Smooth muscle cell (in vitro differentiated cells): ENCODE measurements around the gene RPP40. TPM values are rescaled to one million over a fixed set of nuclear protein-coding genes. Genes with fewer than 3 reads are reported as not detected.

ENCODE experiments used
- DNase-seq: peaks from one replicate; lab custom pipeline; 2025; ENCODE audit not compliant: unreplicated experiment; lab: John Stamatoyannopoulos, UW
- H2AFZ ChIP-seq: fragments of 200-600 bp; sonication (generic); 2 replicates; pipeline ENCODE4 v1.6.0; 2016; ENCODE audit warnings: antibody characterized with exemption, low read depth, mild to moderate bottlenecking
- H3F3A ChIP-seq: fragments of 200-600 bp; sonication (generic); 2 replicates; pipeline ENCODE4 v1.6.0; 2017; ENCODE audit warnings: antibody characterized with exemption, low read depth
- H3K27ac ChIP-seq: fragments of 200-600 bp; sonication (generic); 2 replicates; pipeline ENCODE4 v1.5.1; 2016; ENCODE audit warnings: low read depth, mild to moderate bottlenecking
- H3K27me3 ChIP-seq: fragments of 200-600 bp; sonication (generic); 2 replicates; pipeline ENCODE4 v1.6.1; 2016; ENCODE audit warnings: low read depth, mild to moderate bottlenecking
- H3K36me3 ChIP-seq: fragments of 200-600 bp; sonication (generic); 2 replicates; pipeline ENCODE4 v1.5.1; 2016; ENCODE audit warnings: low read depth
- H3K4me1 ChIP-seq: fragments of 200-600 bp; sonication (generic); 2 replicates; pipeline ENCODE4 v1.5.1; 2016; ENCODE audit warnings: low read depth
- H3K4me2 ChIP-seq: fragments of 200-600 bp; sonication (generic); 2 replicates; pipeline ENCODE4 v1.6.0; 2016; ENCODE audit warnings: mild to moderate bottlenecking
- H3K4me3 ChIP-seq: fragments of 200-600 bp; sonication (generic); 2 replicates; pipeline ENCODE4 v1.5.1; 2016; ENCODE audit warnings: mild to moderate bottlenecking
- H3K79me2 ChIP-seq: fragments of 200-600 bp; sonication (generic); 2 replicates; pipeline ENCODE4 v1.6.0; 2016; ENCODE audit warnings: low read depth, mild to moderate bottlenecking
- H3K9ac ChIP-seq: fragments of 200-600 bp; sonication (generic); 2 replicates; pipeline ENCODE4 v1.6.0; 2016; ENCODE audit warnings: low read depth
- H3K9me3 ChIP-seq: fragments of 200-600 bp; sonication (generic); replicated peaks from 2 replicates; pipeline ENCODE4 v1.5.1; 2016; ENCODE audit warnings: low read depth
- H4K20me1 ChIP-seq: fragments of 200-600 bp; sonication (generic); 2 replicates; pipeline ENCODE4 v1.6.0; 2016; ENCODE audit warnings: low read depth
- CTCF ChIP-seq: fragments of 200-600 bp; sonication (generic); IDR thresholded peaks from 2 replicates; pipeline ENCODE4 v1.5.1; 2017; ENCODE audit warnings: borderline replicate concordance, mild to moderate bottlenecking, antibody characterized with exemption; ENCODE audit not compliant: insufficient read depth, poor library complexity, severe bottlenecking
- WGBS: methylation state at CpG from one replicate; pipeline ENCODE4 v1.1.7; 2016; ENCODE audit warnings: low lambda C conversion rate; 5-methylcytosine and 5-hydroxymethylcytosine counted together
- polyA plus RNA-seq: library from polyadenylated mRNA; unstranded; fragments of >200 nt; fragmentation: Nextera tagmentation; extraction: Ambion mirVana; gene quantifications from 2 replicates; pipeline ENCODE4 v1.2.1, GENCODE V29; 2016
- total RNA-seq: library from RNA; depleted of rRNA; stranded (reverse); fragments of >200 nt; gene quantifications from 2 replicates; pipeline ENCODE4 v1.2.3, GENCODE V29; 2014

The RPP40 gene
- total and polyA plus RNA-seq, 2 experiments from 2014 or later = 6.7 to 7.7 TPM

GRCh38 chr6:5004373-5005037 is 668 bp upstream of the RPP40 start:
- H4K20me1 ChIP-seq = no peaks in the 10 kb centered on the region
- no peaks in the 10 kb centered on the region for H3K36me3 ChIP-seq
- 61% methylated on average over 12 of the region's 12 CpGs for WGBS
- no peaks in the 10 kb centered on the region for H3K79me2 ChIP-seq
- H3K27ac ChIP-seq = peak overlapping the region; percentile 68
- no peak for TF ChIP-seq CTCF
- H3K4me3 ChIP-seq = peak overlapping the region; percentile 77
- H3K4me2 ChIP-seq = peak overlapping the region; percentile 93
- H3K9ac ChIP-seq = peak overlapping the region; percentile 82
- peaks cover 7% of the 10 kb centered on the region for H3K4me1 ChIP-seq
- H2AFZ ChIP-seq = peak overlapping the region; percentile 97
- H3K9me3 ChIP-seq = no peaks in the 10 kb centered on the region
- H3K27me3 ChIP-seq = no peaks in the 10 kb centered on the region
- H3F3A ChIP-seq = no peaks in the 10 kb centered on the region
- no peak for DNase-seq

GRCh38 chr6:4999586-4999985 is 4.3 kb downstream of the RPP40 start:
- no peaks in the 10 kb centered on the region for H3K27me3 ChIP-seq
- H3K36me3 ChIP-seq = no peaks in the 10 kb centered on the region
- H2AFZ ChIP-seq = no peak overlapping the region
- no peaks in the 10 kb centered on the region for H3K79me2 ChIP-seq
- no peaks in the 10 kb centered on the region for H3F3A ChIP-seq
- WGBS = 91% methylated on average over 2 of the region's 2 CpGs
- H3K4me2 ChIP-seq = no peak overlapping the region
- no peak for TF ChIP-seq CTCF
- H3K27ac ChIP-seq = no peak overlapping the region
- H3K4me3 ChIP-seq = no peak overlapping the region
- H4K20me1 ChIP-seq = no peaks in the 10 kb centered on the region
- peaks cover 5% of the 10 kb centered on the region for H3K4me1 ChIP-seq
- H3K9me3 ChIP-seq = no peaks in the 10 kb centered on the region
- H3K9ac ChIP-seq = no peak overlapping the region
- no peak for DNase-seq

- Histone ChIP-seq H3K4me2 (no peak overlapping the region), H3K9ac (no peak overlapping the region), H3K27me3 (no peaks in the 10 kb centered on the region), H3K4me1 (no peaks in the 10 kb centered on the region), H3F3A (no peaks in the 10 kb centered on the region), H2AFZ (no peak overlapping the region), H4K20me1 (no peaks in the 10 kb centered on the region), H3K9me3 (no peaks in the 10 kb centered on the region), H3K36me3 (no peaks in the 10 kb centered on the region), H3K27ac (no peak overlapping the region), H3K79me2 (no peaks in the 10 kb centered on the region), H3K4me3 (no peak overlapping the region)
- no peak for TF ChIP-seq CTCF
- WGBS = 81% methylated on average over 6 of the region's 6 CpGs
- DNase-seq = no peak
Measured at GRCh38 chr6:4997862-4998261, 6.0 kb downstream of the RPP40 start.

GRCh38 chr6:4994741-4995140 is 9.1 kb downstream of the RPP40 start:
- no peaks in the 10 kb centered on the region for H3K4me1 ChIP-seq
- no peaks in the 10 kb centered on the region for H3K36me3 ChIP-seq
- WGBS = 89% methylated on average over 3 of the region's 3 CpGs
- no peaks in the 10 kb centered on the region for H3F3A ChIP-seq
- H3K4me2 ChIP-seq = no peak overlapping the region
- H3K4me3 ChIP-seq = no peak overlapping the region
- DNase-seq = no peak
- TF ChIP-seq CTCF = no peak
- no peak overlapping the region for H3K9ac ChIP-seq
- H4K20me1 ChIP-seq = no peaks in the 10 kb centered on the region
- no peaks in the 10 kb centered on the region for H3K27me3 ChIP-seq
- no peaks in the 10 kb centered on the region for H3K9me3 ChIP-seq
- H3K27ac ChIP-seq = no peak overlapping the region
- no peaks in the 10 kb centered on the region for H3K79me2 ChIP-seq
- no peak overlapping the region for H2AFZ ChIP-seq
